ENCODE results near the gene DCAF5. TPM values are rescaled to one million over a fixed set of nuclear protein-coding genes. Genes with fewer than 3 reads are reported as not detected.
A peak's percentile ranks its signal among the peaks of the same experiment; 100 is the strongest.

The DCAF5 gene
- total and polyA plus RNA-seq, 2 of the 13 experiments (the other 11 are each of a cell fraction or from before 2014, with no cell fraction given) = 13.4 to 31.6 TPM

DNA sequence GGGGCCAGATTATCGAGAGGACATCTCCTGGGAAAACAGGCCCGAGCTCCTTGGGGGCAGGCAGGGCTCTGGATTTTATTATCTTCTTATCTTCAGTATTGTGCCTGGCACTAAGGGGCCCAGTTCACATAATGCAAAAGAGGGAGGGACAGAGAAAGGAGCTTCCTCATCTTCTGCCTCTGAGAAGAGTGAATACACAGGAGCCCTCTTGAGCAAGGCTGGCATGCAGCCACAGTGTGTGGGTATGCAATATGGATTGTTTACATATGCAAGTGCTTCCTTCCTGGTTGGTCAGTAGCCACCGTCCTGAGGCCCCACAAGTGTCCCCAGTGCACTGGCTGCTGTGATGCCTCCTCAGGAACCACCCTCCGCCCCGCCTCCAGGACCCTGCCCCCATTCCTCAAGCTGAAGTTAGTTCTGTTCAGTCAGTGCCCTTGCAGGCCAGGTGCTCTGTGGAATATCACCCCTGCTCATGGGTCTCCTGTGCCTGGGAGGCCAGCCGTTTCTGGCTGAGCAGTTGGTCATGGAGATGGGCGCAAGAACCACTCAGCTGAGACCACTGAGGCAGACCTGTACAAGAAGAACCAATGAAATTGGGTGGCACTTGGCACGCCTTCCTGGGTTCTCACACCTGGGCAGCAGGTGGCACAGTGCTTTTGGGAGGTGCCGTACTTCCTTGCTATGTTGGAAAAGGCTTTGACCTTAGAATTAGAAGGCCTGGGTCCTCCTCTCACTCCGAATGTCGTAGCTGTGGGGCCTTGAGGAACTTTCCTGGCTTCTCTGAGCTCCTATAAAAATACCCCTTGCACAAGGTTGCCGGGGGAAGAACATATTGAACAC, 138.8 kb downstream of the DCAF5 start (continued):
- TF ChIP-seq KDM5B (CRISPR knock-in tag; IDR thresholded peaks at IDR 0.05; ENCODE audit: borderline replicate concordance) (0 out of 2 replicates have a peak, but pooled peaks have one; percentile 33), JUN (CRISPR knock-in tag; IDR thresholded peaks at IDR 0.05) (0 out of 2 replicates have a peak, but pooled peaks have one; percentile 18), ZMYM3 (CRISPR knock-in tag; IDR thresholded peaks at IDR 0.05) (0 out of 2 replicates have a peak, but pooled peaks have one; percentile 10), ZNF543 (CRISPR knock-in tag; IDR thresholded peaks at IDR 0.05) (0 out of 2 replicates have a peak, but pooled peaks have one; percentile 36), FOXP4 (CRISPR knock-in tag; IDR thresholded peaks at IDR 0.05) (peak; percentile 40), HNRNPL (IDR thresholded peaks at IDR 0.05; ENCODE audit: low read depth, low read length) (peak; percentile 69; the same call in 1 of the 2 replicates), NFYB (CRISPR knock-in tag; IDR thresholded peaks at IDR 0.05) (peak; percentile 65), SP140L (CRISPR knock-in tag; IDR thresholded peaks at IDR 0.05; ENCODE audit: borderline replicate concordance) (no peak), ZNF672 (CRISPR knock-in tag; IDR thresholded peaks at IDR 0.05) (no peak), ZBTB8A (CRISPR knock-in tag; IDR thresholded peaks at IDR 0.05; ENCODE audit: borderline replicate concordance, low read depth) (no peak), SKI (IDR thresholded peaks at IDR 0.05; ENCODE audit: partially characterized antibody) (peak; percentile 34), TEAD3 (CRISPR knock-in tag; optimal IDR thresholded peaks at IDR 0.05; ENCODE audit: borderline replicate concordance) (peak; percentile 86), JUNB (CRISPR knock-in tag; IDR thresholded peaks at IDR 0.05; ENCODE audit: borderline replicate concordance) (no peak), TGIF2 (CRISPR knock-in tag; IDR thresholded peaks at IDR 0.05) (no peak)

All from HepG2 (cell line).